ENCODE measurements around the gene THSD7A. TPM values are rescaled to one million over a fixed set of nuclear protein-coding genes. Genes with fewer than 3 reads are reported as not detected.

The THSD7A gene
- total and polyA plus RNA-seq, 10 of the 15 experiments (the other 5 are each of a cell fraction or from before 2014, with no cell fraction given) = 0.03 to 0.09 (median 0.03) TPM; not detected in 7

- Histone ChIP-seq H3K4me3 (no peak overlapping the region), H3K79me2 (ENCODE audit: control insufficient read depth, insufficient read depth, low read length) (no peaks in the 10 kb centered on the region), H2AFZ (ENCODE audit: control insufficient read depth, low read depth, low read length) (no peak overlapping the region), H3K9ac (ENCODE audit: control insufficient read depth, insufficient read depth, low read length) (no peak overlapping the region), H3K4me1 (ENCODE audit: control insufficient read depth, insufficient read depth, low read length) (no peaks in the 10 kb centered on the region), H3K27ac (ENCODE audit: control insufficient read depth, insufficient read depth) (no peak overlapping the region), H3K4me2 (ENCODE audit: control insufficient read depth, insufficient read depth) (no peak overlapping the region), H4K20me1 (ENCODE audit: control insufficient read depth, insufficient read depth) (no peaks in the 10 kb centered on the region), H3K36me3 (ENCODE audit: control insufficient read depth in 2 of 2, insufficient read depth in 2 of 2, low read length in 1 of 2) (no peaks in the 10 kb centered on the region), H3K27me3 (replicated peaks in 1 of 2; ENCODE audit: control insufficient read depth in 2 of 2, insufficient read depth in 2 of 2, low read length in 1 of 2) (no peaks in the 10 kb centered on the region; a peak in 1 of 4 replicates), H3K9me3 (replicated peaks; ENCODE audit: control insufficient read depth, insufficient read depth, low read length) (no peaks in the 10 kb centered on the region)
- intact Hi-C loops (cut with micrococcal nuclease; ENCODE audit: unreplicated experiment) = no loop called here
- FAIRE-seq (no peak), ATAC-seq (no peak), DNase-seq (ENCODE audit: low read depth, low spot score) (no peak)
- BruUV-seq (replicated peaks) = no TSS peak
- CTCF ChIA-PET = interaction anchor here (1.3 to 2.1 kb wide), 4 partner anchors 8 to 134 kb away, joined by 3 to 7 read pairs (median 4); no protein-coding TSS in a partner anchor
- in situ Hi-C loops (cut with MboI) = loop anchor here (10.0 to 25.0 kb wide), 2 partner anchors 132 to 409 kb away; a partner anchor contains a TSS
- no peak for TF ChIP-seq POLR2AphosphoS2 (IDR thresholded peaks at IDR 0.05; ENCODE audit: low read depth, low read length)
- no peak for TF ChIP-seq MTA3 (IDR thresholded peaks at IDR 0.05; ENCODE audit: borderline replicate concordance, low read length)
- TF ChIP-seq SP1 (IDR thresholded peaks at IDR 0.05; ENCODE audit: low read depth, low read length) = no peak
- no peak for TF ChIP-seq TAF1 (IDR thresholded peaks at IDR 0.05; ENCODE audit: borderline replicate concordance, low read depth, low read length)
- TF ChIP-seq SREBF1 (IDR thresholded peaks at IDR 0.05; ENCODE audit: low read length) = no peak
- TF ChIP-seq CTCF (IDR thresholded peaks at IDR 0.05 in 2 of 3, conservative IDR thresholded peaks at IDR 0.05 in 1 of 3; ENCODE audit: control insufficient read depth in 2 of 3, extremely low read depth in 1 of 3, insufficient read depth in 1 of 3, low read depth in 3 of 3, low read length in 3 of 3) = no peak
- TF ChIP-seq IRF4 (IDR thresholded peaks at IDR 0.05; ENCODE audit: low read depth, low read length) = no peak
- TF ChIP-seq IRF5 (IDR thresholded peaks at IDR 0.05; ENCODE audit: borderline replicate concordance) = no peak
- TF ChIP-seq SIX5 (IDR thresholded peaks at IDR 0.05; ENCODE audit: low read depth, low read length, severe bottlenecking) = no peak
- TF ChIP-seq MEF2B (IDR thresholded peaks at IDR 0.05; ENCODE audit: partially characterized antibody, poor library complexity, severe bottlenecking) = no peak
- TF ChIP-seq YBX1 (IDR thresholded peaks at IDR 0.05) = no peak
- TF ChIP-seq NR2C2 (IDR thresholded peaks at IDR 0.05; ENCODE audit: borderline replicate concordance, control insufficient read depth, insufficient read length, low read depth) = no peak
- no peak for TF ChIP-seq YY1 (IDR thresholded peaks at IDR 0.05; ENCODE audit: low read depth, low read length)
- no peak for TF ChIP-seq BACH1 (IDR thresholded peaks at IDR 0.05; ENCODE audit: borderline replicate concordance)
- TF ChIP-seq CBX5 (IDR thresholded peaks at IDR 0.05; ENCODE audit: low read depth) = no peak
- RAD21 ChIA-PET (ENCODE audit: unreplicated experiment) = no interaction called here
- WGBS (ENCODE audit: insufficient coverage, insufficient replicate concordance, low lambda C conversion rate, missing lambda C conversion rate) = 2% methylated on average over 2 of the region's 2 CpGs
- SMC1A ChIA-PET (ENCODE audit: uncharacterized antibody, unreplicated experiment) = interaction anchor here (1.3 to 1.4 kb wide), 2 partner anchors 9 to 15 kb away, joined by 3 to 5 read pairs; no protein-coding TSS in a partner anchor
- POLR2A ChIA-PET = no interaction called here
These were observed 485.7 kb downstream of the THSD7A start for GRCh38 chr7:11346302-11346701.
